ENCODE measurements around the gene CDK5RAP1. TPM values are rescaled to one million over a fixed set of nuclear protein-coding genes. Genes with fewer than 3 reads are reported as not detected.

CDK5RAP1 gene
- total and polyA plus RNA-seq, 9 of the 15 experiments (the other 6 are each of a cell fraction or from before 2014, with no cell fraction given): 41.6 to 127 (median 58.3) TPM

GRCh38 chr20:33349493-33349892, 51.8 kb downstream of the CDK5RAP1 start (continued):
- TF ChIP-seq HMBOX1 (IDR thresholded peaks at IDR 0.05): no peak
- no peak for TF ChIP-seq MCM5 (IDR thresholded peaks at IDR 0.05; ENCODE audit: low read depth)
- TF ChIP-seq SMARCB1 (IDR thresholded peaks at IDR 0.05; ENCODE audit: insufficient read length, low read depth): no peak
- TF ChIP-seq POLR2G (IDR thresholded peaks at IDR 0.05; ENCODE audit: low read depth, low read length): no peak
- no peak for TF ChIP-seq ZNF274 (IDR thresholded peaks at IDR 0.05; ENCODE audit: borderline replicate concordance, low read depth, low read length)

GRCh38 chr20:33348136-33348937, 53.0 kb downstream of the CDK5RAP1 start:
- no peak for FAIRE-seq
- intact Hi-C loops (cut with micrococcal nuclease) (no loop called here), in situ Hi-C loops (cut with MboI) (no loop called here)
- ChIA-PET POLR2A (interaction anchor here (0.6 kb wide), 1 partner anchor 16 kb away, joined by 3 read pairs; no protein-coding TSS in a partner anchor), CTCF (ENCODE audit: low intra/inter-chr PET ratio) (no interaction called here)
- Histone ChIP-seq H3K4me1 (replicated peaks in 1 of 2; ENCODE audit: control insufficient read depth in 2 of 2, insufficient read depth in 2 of 2, low read length in 2 of 2) (no peaks in the 10 kb centered on the region; a peak in 1 of 5 replicates), H3K4me2 (ENCODE audit: insufficient read depth, low read length) (no peak overlapping the region), H3K9me1 (ENCODE audit: control insufficient read depth, insufficient read depth, low read length) (no peaks in the 10 kb centered on the region), H3K4me3 (no peak overlapping the region), H2AFZ (ENCODE audit: low read depth, low read length) (no peak overlapping the region), H3K27me3 (ENCODE audit: control insufficient read depth in 2 of 2, insufficient read depth in 2 of 2, low read length in 2 of 2) (no peaks in the 10 kb centered on the region), H3K36me3 (ENCODE audit: control insufficient read depth, insufficient read depth, low read length) (peaks cover 3% of the 10 kb centered on the region), H3K9me3 (replicated peaks; ENCODE audit: control insufficient read depth, insufficient read depth, low read depth, low read length) (no peaks in the 10 kb centered on the region), H4K20me1 (replicated peaks; ENCODE audit: control insufficient read depth, insufficient read depth, low read length) (no peaks in the 10 kb centered on the region; the same call in 1 of the 2 replicates), H3K27ac (ENCODE audit: extremely low read depth, low read depth, low read length) (no peak overlapping the region), H3K79me2 (ENCODE audit: control insufficient read depth, insufficient read depth, low read length) (no peaks in the 10 kb centered on the region), H3K9ac (ENCODE audit: insufficient read depth in 1 of 2, low read depth in 2 of 2, low read length in 2 of 2) (no peak overlapping the region)
- no peak for TF ChIP-seq CREB3L1 (IDR thresholded peaks at IDR 0.05; ENCODE audit: borderline replicate concordance, low read depth)
- no peak for TF ChIP-seq POLR2H (tag; IDR thresholded peaks at IDR 0.05; ENCODE audit: low read depth)
- ATAC-seq: no peak
- WGBS (ENCODE audit: insufficient coverage, low coverage, missing lambda C conversion rate): 68% methylated on average over 11 of the region's 11 CpGs
- DNase-seq (ENCODE audit: extremely low read depth in 1 of 4, low spot score in 3 of 4): no peak
- BruUV-seq (replicated peaks): no TSS peak
